OCI-LY7 (cell line): ENCODE measurements around the gene METRN.

Experiments used
- EZH2phosphoT487 ChIP-seq: fragments of 200-600 bp; sonication (generic); IDR thresholded peaks from 2 replicates; pipeline ENCODE4 v1.6.1; 2018; ENCODE audit warnings: low read depth, borderline replicate concordance, mild to moderate bottlenecking, mixed run types, antibody characterized with exemption, low read length, moderate library complexity, mixed read lengths
- TF ChIP-seq, protein P1 (sequence below): fragments of 200-600 bp; sonication (generic); conservative IDR thresholded peaks from 2 replicates; pipeline ENCODE4 v1.5.1; 2014; ENCODE audit warnings: mild to moderate bottlenecking, antibody characterized with exemption, low read length, moderate library complexity, mixed read lengths

DNA sequence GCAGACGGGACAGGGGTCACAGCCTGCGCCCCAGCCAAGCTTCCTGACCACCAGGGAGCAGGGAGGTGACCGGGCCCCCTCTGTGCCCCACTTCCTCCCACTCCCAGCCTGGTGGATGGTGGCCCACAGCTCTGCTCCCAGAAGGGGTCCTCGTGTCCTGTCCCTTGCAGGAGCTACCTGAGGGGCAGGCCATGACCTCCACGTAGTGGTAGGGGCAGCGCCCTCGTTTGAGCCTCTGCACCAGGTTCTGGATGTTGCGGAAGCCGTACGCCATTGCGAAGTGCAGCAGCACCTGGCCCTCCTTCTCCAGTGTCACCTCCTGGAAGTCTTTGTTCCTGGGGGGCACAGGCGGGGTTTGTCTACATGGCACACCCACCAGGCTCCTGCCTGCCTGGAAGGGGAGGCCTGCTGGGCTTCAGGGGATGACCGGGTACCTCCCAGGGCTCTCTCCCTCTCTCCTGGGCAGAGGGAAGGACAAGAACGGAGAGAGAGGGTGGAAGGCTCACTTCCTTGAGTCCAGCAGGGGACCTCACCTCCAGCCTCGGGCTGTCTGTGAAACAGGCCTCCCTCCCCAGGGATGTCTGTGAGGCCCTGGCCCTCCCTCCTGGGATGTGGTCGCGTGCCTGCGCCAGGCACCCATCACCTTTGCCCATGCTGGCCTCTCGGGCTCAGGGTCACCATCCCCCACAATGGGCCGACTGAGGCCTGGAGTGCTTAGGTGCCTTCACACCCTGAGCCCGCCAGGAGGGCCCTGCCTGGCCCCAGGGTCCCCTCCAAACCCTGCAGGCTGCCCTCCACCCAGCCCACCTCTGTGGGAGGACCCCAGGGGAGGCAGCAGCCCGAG lies 16.0 kb downstream of the METRN start:
- TF ChIP-seq, protein P1, sequence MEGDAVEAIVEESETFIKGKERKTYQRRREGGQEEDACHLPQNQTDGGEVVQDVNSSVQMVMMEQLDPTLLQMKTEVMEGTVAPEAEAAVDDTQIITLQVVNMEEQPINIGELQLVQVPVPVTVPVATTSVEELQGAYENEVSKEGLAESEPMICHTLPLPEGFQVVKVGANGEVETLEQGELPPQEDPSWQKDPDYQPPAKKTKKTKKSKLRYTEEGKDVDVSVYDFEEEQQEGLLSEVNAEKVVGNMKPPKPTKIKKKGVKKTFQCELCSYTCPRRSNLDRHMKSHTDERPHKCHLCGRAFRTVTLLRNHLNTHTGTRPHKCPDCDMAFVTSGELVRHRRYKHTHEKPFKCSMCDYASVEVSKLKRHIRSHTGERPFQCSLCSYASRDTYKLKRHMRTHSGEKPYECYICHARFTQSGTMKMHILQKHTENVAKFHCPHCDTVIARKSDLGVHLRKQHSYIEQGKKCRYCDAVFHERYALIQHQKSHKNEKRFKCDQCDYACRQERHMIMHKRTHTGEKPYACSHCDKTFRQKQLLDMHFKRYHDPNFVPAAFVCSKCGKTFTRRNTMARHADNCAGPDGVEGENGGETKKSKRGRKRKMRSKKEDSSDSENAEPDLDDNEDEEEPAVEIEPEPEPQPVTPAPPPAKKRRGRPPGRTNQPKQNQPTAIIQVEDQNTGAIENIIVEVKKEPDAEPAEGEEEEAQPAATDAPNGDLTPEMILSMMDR = no peak
- TF ChIP-seq EZH2phosphoT487 = no peak
